Skeletal muscle satellite cell (primary cell): ENCODE measurements around the gene ADD3.
A peak's percentile ranks its signal among the peaks of the same experiment; 100 is the strongest.

Experiments
- H3K27me3 ChIP-seq: 2 replicates; pipeline ENCODE4 v1.7.0; 2013; ENCODE audit warnings: low read length; ENCODE audit not compliant: control insufficient read depth, insufficient read depth
- H3K36me3 ChIP-seq: 2 replicates; pipeline ENCODE4 v1.7.0; 2013; ENCODE audit warnings: mild to moderate bottlenecking, control low read depth, low read length; ENCODE audit not compliant: insufficient read depth
- H3K4me1 ChIP-seq: 2 replicates; pipeline ENCODE4 v1.7.0; 2013; ENCODE audit warnings: low read length; ENCODE audit not compliant: control insufficient read depth, insufficient read depth
- H3K4me2 ChIP-seq: 2 replicates; pipeline ENCODE4 v1.7.0; 2013; ENCODE audit warnings: mild to moderate bottlenecking, low read length
- H3K4me3 ChIP-seq: 2 replicates; pipeline ENCODE4 v1.7.0; 2013; ENCODE audit warnings: low read length
- H3K9ac ChIP-seq: 2 replicates; pipeline ENCODE4 v1.7.0; 2013; ENCODE audit warnings: mild to moderate bottlenecking, low read depth, low read length, moderate library complexity
- H3K9me3 ChIP-seq: replicated peaks from 2 replicates; pipeline ENCODE4 v1.7.0; 2013; ENCODE audit warnings: mild to moderate bottlenecking, control low read depth, low read length

Gene ADD3

GRCh38 chr10:110008518-110009339, 945 bp downstream of the ADD3 start:
- Histone ChIP-seq H3K27me3 (no peaks in the 10 kb centered on the region), H3K36me3 (no peaks in the 10 kb centered on the region), H3K9ac (peak overlapping the region; percentile 81), H3K4me2 (peak overlapping the region; percentile 89), H3K9me3 (no peaks in the 10 kb centered on the region), H3K4me1 (peaks cover 29% of the 10 kb centered on the region), H3K4me3 (peak overlapping the region; percentile 77)

GRCh38 chr10:110009736-110010475, 2.1 kb downstream of the ADD3 start:
- peak overlapping the region; percentile 89 for H3K4me2 ChIP-seq
- H3K4me1 ChIP-seq: peaks cover 29% of the 10 kb centered on the region
- H3K27me3 ChIP-seq: no peaks in the 10 kb centered on the region
- no peaks in the 10 kb centered on the region for H3K36me3 ChIP-seq
- no peak overlapping the region for H3K9ac ChIP-seq
- H3K9me3 ChIP-seq: no peaks in the 10 kb centered on the region
- H3K4me3 ChIP-seq: peak overlapping the region; percentile 1

GRCh38 chr10:110010486-110011378, 2.9 kb downstream of the ADD3 start:
- Histone ChIP-seq H3K9me3 (no peaks in the 10 kb centered on the region), H3K4me3 (no peak overlapping the region), H3K36me3 (no peaks in the 10 kb centered on the region), H3K4me1 (peaks cover 23% of the 10 kb centered on the region), H3K27me3 (no peaks in the 10 kb centered on the region), H3K9ac (no peak overlapping the region), H3K4me2 (peak overlapping the region; percentile 89)

GRCh38 chr10:110011681-110012080, 3.9 kb downstream of the ADD3 start:
- H3K4me1 ChIP-seq: peaks cover 17% of the 10 kb centered on the region

GRCh38 chr10:110013630-110014293, 6.0 kb downstream of the ADD3 start:
- Histone ChIP-seq H3K4me2 (no peak overlapping the region), H3K36me3 (no peaks in the 10 kb centered on the region), H3K9me3 (no peaks in the 10 kb centered on the region), H3K27me3 (no peaks in the 10 kb centered on the region), H3K4me1 (peaks cover 14% of the 10 kb centered on the region), H3K4me3 (no peak overlapping the region), H3K9ac (no peak overlapping the region)

More at GRCh38 chr10:110011681-110012080, 3.9 kb downstream of the ADD3 start:
- no peak overlapping the region for H3K4me3 ChIP-seq
- no peaks in the 10 kb centered on the region for H3K9me3 ChIP-seq
- H3K27me3 ChIP-seq: no peaks in the 10 kb centered on the region
- H3K36me3 ChIP-seq: no peaks in the 10 kb centered on the region
- no peak overlapping the region for H3K4me2 ChIP-seq
- no peak overlapping the region for H3K9ac ChIP-seq

GRCh38 chr10:110016039-110016438, 8.3 kb downstream of the ADD3 start:
- no peaks in the 10 kb centered on the region for H3K27me3 ChIP-seq
- H3K9me3 ChIP-seq: no peaks in the 10 kb centered on the region
- no peaks in the 10 kb centered on the region for H3K36me3 ChIP-seq
- no peak overlapping the region for H3K4me2 ChIP-seq
- no peak overlapping the region for H3K9ac ChIP-seq
- peaks cover 3% of the 10 kb centered on the region for H3K4me1 ChIP-seq
- H3K4me3 ChIP-seq: no peak overlapping the region

- Histone ChIP-seq H3K36me3 (no peaks in the 10 kb centered on the region), H3K9me3 (no peaks in the 10 kb centered on the region), H3K4me1 (peaks cover 3% of the 10 kb centered on the region), H3K4me3 (no peak overlapping the region), H3K4me2 (no peak overlapping the region), H3K9ac (no peak overlapping the region), H3K27me3 (no peaks in the 10 kb centered on the region)
These were observed 9.3 kb downstream of the ADD3 start for GRCh38 chr10:110017052-110017451.

GRCh38 chr10:110017907-110018306, 10.1 kb downstream of the ADD3 start:
- no peaks in the 10 kb centered on the region for H3K27me3 ChIP-seq
- peaks cover 3% of the 10 kb centered on the region for H3K4me1 ChIP-seq
- no peak overlapping the region for H3K4me2 ChIP-seq
- no peak overlapping the region for H3K4me3 ChIP-seq
- H3K9ac ChIP-seq: no peak overlapping the region
- H3K36me3 ChIP-seq: no peaks in the 10 kb centered on the region
- H3K9me3 ChIP-seq: no peaks in the 10 kb centered on the region

GRCh38 chr10:110020265-110020664, 12.5 kb downstream of the ADD3 start:
- H3K4me1 ChIP-seq: peaks cover 3% of the 10 kb centered on the region
- no peaks in the 10 kb centered on the region for H3K9me3 ChIP-seq
- no peak overlapping the region for H3K4me3 ChIP-seq
- H3K27me3 ChIP-seq: no peaks in the 10 kb centered on the region
- no peak overlapping the region for H3K9ac ChIP-seq
- no peaks in the 10 kb centered on the region for H3K36me3 ChIP-seq
- no peak overlapping the region for H3K4me2 ChIP-seq

GRCh38 chr10:110022716-110023504, 15.1 kb downstream of the ADD3 start:
- Histone ChIP-seq H3K4me2 (no peak overlapping the region), H3K36me3 (no peaks in the 10 kb centered on the region)

More at GRCh38 chr10:110022716-110023504, 15.1 kb downstream of the ADD3 start:
- Histone ChIP-seq H3K9me3 (no peaks in the 10 kb centered on the region), H3K9ac (no peak overlapping the region), H3K27me3 (no peaks in the 10 kb centered on the region), H3K4me1 (peaks cover 2% of the 10 kb centered on the region), H3K4me3 (no peak overlapping the region)
